CD4-positive, alpha-beta T cell treated with Interleukin-4 for 4 hours (primary cell): Measurements from ENCODE around the gene P4HA2.

Experiments
- DNase-seq: peaks from one replicate; pipeline ENCODE4 v3.0.0-alpha.2; 2020

The P4HA2 gene

GRCh38 chr5:132264546-132265335 is 37.1 kb upstream of the P4HA2 start:
- DNase-seq = no peak

GRCh38 chr5:132263548-132264261 is 36.1 kb upstream of the P4HA2 start:
- DNase-seq = no peak

GRCh38 chr5:132262882-132263547 is 35.4 kb upstream of the P4HA2 start:
- no peak for DNase-seq

GRCh38 chr5:132261881-132262845 is 34.5 kb upstream of the P4HA2 start:
- no peak for DNase-seq

GRCh38 chr5:132260714-132261551 is 33.3 kb upstream of the P4HA2 start:
- no peak for DNase-seq

- no peak for DNase-seq
Observed at GRCh38 chr5:132260051-132260450, 32.4 kb upstream of the P4HA2 start.

GRCh38 chr5:132259069-132259851 is 31.6 kb upstream of the P4HA2 start:
- DNase-seq = no peak

GRCh38 chr5:132258102-132259068 is 30.7 kb upstream of the P4HA2 start:
- no peak for DNase-seq

GRCh38 chr5:132257131-132258101 is 29.8 kb upstream of the P4HA2 start, which contains the start of gene PDLIM4:
Gene PDLIM4, plus strand, starts transcription at chr5:132257696. Its CDS starts 39 bp downstream, at chr5:132257735.
- no peak for DNase-seq

- no peak for DNase-seq
Observed at GRCh38 chr5:132256783-132257130, 29.1 kb upstream of the P4HA2 start.

- no peak for DNase-seq
Observed at GRCh38 chr5:132256086-132256782, 28.6 kb upstream of the P4HA2 start.

- no peak for DNase-seq
Observed at GRCh38 chr5:132254321-132254977, 26.8 kb upstream of the P4HA2 start.

- DNase-seq = no peak
Observed at GRCh38 chr5:132253452-132254320, 26.0 kb upstream of the P4HA2 start.

- no peak for DNase-seq
Observed at GRCh38 chr5:132253008-132253441, 25.4 kb upstream of the P4HA2 start.

- no peak for DNase-seq
Observed at GRCh38 chr5:132251220-132251725, 23.6 kb upstream of the P4HA2 start.

- no peak for DNase-seq
Observed at GRCh38 chr5:132250547-132250946, 22.9 kb upstream of the P4HA2 start.
